H1 (cell line): ENCODE results near the gene L2HGDH. TPM values are rescaled to one million over a fixed set of nuclear protein-coding genes. Genes with fewer than 3 reads are reported as not detected.

Source experiments
- CTCF ChIA-PET: fragments of 300-600 bp; sonication (Branson Sonifier 250); formaldehyde crosslinking; loops from one replicate; lab custom pipeline; 2021; ENCODE audit not compliant: partially characterized antibody; lab: Charles Lee
- POLR2A ChIA-PET: fragments of 300-600 bp; sonication (Branson Sonifier 250); formaldehyde crosslinking; loops from one replicate; lab custom pipeline; 2021; ENCODE audit warnings: inconsistent platforms; ENCODE audit not compliant: partially characterized antibody; lab: Charles Lee
- DNase-seq, 2 experiments: peaks; one replicate each; pipeline versions ENCODE4 v3.0.0 to v3.0.0-alpha.2; 2010 to 2022; ENCODE audit warnings: low spot score in 2 of 2, low read depth in 1 of 2, mixed read lengths in 1 of 2
- FAIRE-seq: peaks from 2 replicates; lab custom pipeline; 2011; peaks lifted over from hg19 to GRCh38; lab: Jason Lieb, UNC
- H2AFZ ChIP-seq: 2 replicates; pipeline ENCODE4 v1.8.1; 2012; ENCODE audit warnings: low read length, inconsistent platforms
- H2AK5ac ChIP-seq: 2 replicates; pipeline ENCODE4 v1.6.1; 2013; ENCODE audit warnings: low read depth, low read length
- H2BK120ac ChIP-seq: replicated peaks from 2 replicates; pipeline ENCODE3; 2013; ENCODE audit warnings: low read depth, low read length, inconsistent platforms
- H2BK12ac ChIP-seq: 2 replicates; pipeline ENCODE4 v1.6.1; 2013; ENCODE audit warnings: low read depth, low read length
- H2BK15ac ChIP-seq: 2 replicates; pipeline ENCODE4 v1.6.1; 2013; ENCODE audit warnings: low read length
- H2BK20ac ChIP-seq: 2 replicates; pipeline ENCODE4 v1.6.1; 2013; ENCODE audit warnings: low read length
- H2BK5ac ChIP-seq: 2 replicates; pipeline ENCODE4 v1.6.1; 2013; ENCODE audit warnings: low read depth, low read length
- H3K14ac ChIP-seq: 2 replicates; pipeline ENCODE4 v1.6.1; 2013; ENCODE audit warnings: inconsistent platforms; ENCODE audit not compliant: insufficient read length
- H3K18ac ChIP-seq: 2 replicates; pipeline ENCODE4 v1.6.1; 2013; ENCODE audit warnings: low read length; ENCODE audit errors: extremely low read depth
- H3K23ac ChIP-seq: 2 replicates; pipeline ENCODE4 v1.6.1; 2013; ENCODE audit warnings: inconsistent platforms; ENCODE audit not compliant: insufficient read length
- H3K23me2 ChIP-seq: 2 replicates; pipeline ENCODE4 v1.6.1; 2013; ENCODE audit warnings: low read depth, low read length
- H3K27ac ChIP-seq: 2 replicates; pipeline ENCODE4 v1.6.1; 2011; ENCODE audit warnings: low read depth, low read length, inconsistent platforms
- H3K27me3 ChIP-seq, 4 experiments: replicated peaks in 1 of 4; 1 replicate in 1 of 4; 2 replicates in 3 of 4; pipeline versions ENCODE4 v1.6.1 to v1.8.1; 2011 to 2013; ENCODE audit warnings: low read length in 3 of 4, mild to moderate bottlenecking in 3 of 4, inconsistent platforms in 2 of 4, mixed read lengths in 2 of 4, moderate library complexity in 1 of 4; ENCODE audit not compliant: control insufficient read depth in 3 of 4, insufficient read depth in 3 of 4; ENCODE audit errors: extremely low read depth in 1 of 4
- H3K36me3 ChIP-seq, 4 experiments: 2 replicates each; pipeline versions ENCODE4 v1.6.1 to v1.8.1; 2011 to 2013; ENCODE audit warnings: mild to moderate bottlenecking in 4 of 4, low read length in 3 of 4, moderate library complexity in 2 of 4, control low read depth in 1 of 4, inconsistent platforms in 1 of 4; ENCODE audit not compliant: insufficient read depth in 4 of 4, control insufficient read depth in 2 of 4
- H3K4ac ChIP-seq: replicated peaks from 2 replicates; pipeline ENCODE3; 2013; ENCODE audit warnings: low read length, low read depth, mixed read lengths, inconsistent platforms; ENCODE audit not compliant: insufficient read length
- H3K4me1 ChIP-seq, 4 experiments: replicated peaks in 1 of 4; 1 replicate in 1 of 4; 2 replicates in 3 of 4; pipeline versions ENCODE4 v1.6.1 to v1.8.1; 2011 to 2013; ENCODE audit warnings: low read length in 3 of 4, inconsistent platforms in 2 of 4, mixed read lengths in 1 of 4; ENCODE audit not compliant: insufficient read depth in 4 of 4, control insufficient read depth in 3 of 4
- H3K4me2 ChIP-seq, 2 experiments: 2 replicates each; pipeline versions ENCODE4 v1.6.1 to v1.8.1; 2011 to 2013; ENCODE audit warnings: low read depth in 2 of 2, low read length in 2 of 2, control low read depth in 1 of 2, inconsistent platforms in 1 of 2, mild to moderate bottlenecking in 1 of 2; ENCODE audit not compliant: insufficient read depth in 1 of 2
- H3K4me3 ChIP-seq, 4 experiments: fragments of 200-600, 300-600 bp in 1 of 4; sonication (generic), shearing (Covaris generic), sonication (Bioruptor Twin) in 1 of 4; 2 replicates each; pipeline versions ENCODE4 v1.5.1 to v1.8.1; 2011 to 2016; ENCODE audit warnings: low read length in 4 of 4, low read depth in 3 of 4, control low read depth in 2 of 4, inconsistent platforms in 2 of 4, mild to moderate bottlenecking in 2 of 4, mixed read lengths in 1 of 4, moderate library complexity in 1 of 4; ENCODE audit not compliant: insufficient read depth in 2 of 4; ENCODE audit errors: extremely low read depth in 1 of 4
- H3K56ac ChIP-seq: replicated peaks from 2 replicates; pipeline ENCODE3; 2013; ENCODE audit warnings: low read depth, mild to moderate bottlenecking, mixed read lengths, low read length, inconsistent platforms; ENCODE audit not compliant: insufficient read length
- H3K79me1 ChIP-seq: 2 replicates; pipeline ENCODE4 v1.6.1; 2013; ENCODE audit warnings: low read depth, low read length, control low read depth
- H3K79me2 ChIP-seq, 2 experiments: 2 replicates each; pipeline versions ENCODE4 v1.6.1 to v1.8.1; 2012 to 2013; ENCODE audit warnings: low read length in 2 of 2, mild to moderate bottlenecking in 2 of 2, inconsistent platforms in 1 of 2; ENCODE audit not compliant: insufficient read depth in 2 of 2, control insufficient read depth in 1 of 2
- H3K9ac ChIP-seq, 4 experiments: replicated peaks in 1 of 4; 1 replicate in 1 of 4; 2 replicates in 3 of 4; pipeline versions ENCODE4 v1.6.1 to v1.8.1; 2011 to 2013; ENCODE audit warnings: low read depth in 3 of 4, low read length in 3 of 4, control low read depth in 2 of 4, mild to moderate bottlenecking in 2 of 4, moderate library complexity in 2 of 4, inconsistent platforms in 1 of 4; ENCODE audit errors: extremely low read depth in 1 of 4
- H3K9me3 ChIP-seq, 2 experiments: 2 replicates each; pipeline versions ENCODE4 v1.6.1 to v1.8.1; 2012 to 2013; ENCODE audit warnings: mild to moderate bottlenecking in 2 of 2, moderate library complexity in 2 of 2, control low read depth in 1 of 2, inconsistent platforms in 1 of 2, low read depth in 1 of 2, low read length in 1 of 2, mixed read lengths in 1 of 2; ENCODE audit not compliant: insufficient read depth in 2 of 2
- H4K20me1 ChIP-seq, 2 experiments: replicated peaks in 1 of 2; 2 replicates each; pipeline versions ENCODE3 to v1.8.1; 2011 to 2013; ENCODE audit warnings: inconsistent platforms in 2 of 2, low read length in 2 of 2, mild to moderate bottlenecking in 1 of 2; ENCODE audit not compliant: insufficient read depth in 2 of 2, control insufficient read depth in 1 of 2
- H4K5ac ChIP-seq: 2 replicates; pipeline ENCODE4 v1.6.1; 2013; ENCODE audit warnings: low read length, low read depth, mixed read lengths, inconsistent platforms; ENCODE audit not compliant: insufficient read length
- H4K8ac ChIP-seq: 2 replicates; pipeline ENCODE4 v1.8.0; 2013; ENCODE audit warnings: mild to moderate bottlenecking, moderate library complexity, low read length, inconsistent platforms; ENCODE audit not compliant: insufficient read depth; ENCODE audit errors: extremely low read depth
- H4K91ac ChIP-seq: replicated peaks from 2 replicates; pipeline ENCODE3; 2013; ENCODE audit warnings: low read length, mixed read lengths, inconsistent platforms; ENCODE audit not compliant: insufficient read length
- BRCA1 ChIP-seq: IDR thresholded peaks from 2 replicates; pipeline ENCODE4 v1.6.1; 2012; ENCODE audit warnings: low read depth, low read length, improper control_type of control experiment
- CBX8 ChIP-seq: fragments of 300-800, 300-1000 bp; sonication (generic); IDR thresholded peaks from 2 replicates; pipeline ENCODE4 v1.7.1; 2016; ENCODE audit warnings: low read depth, low read length, borderline replicate concordance
- CHD1 ChIP-seq: IDR thresholded peaks from 2 replicates; pipeline ENCODE4 v1.6.1; 2012; ENCODE audit warnings: low read depth, low read length, improper control_type of control experiment
- CTBP2 ChIP-seq: IDR thresholded peaks from 2 replicates; pipeline ENCODE4 v1.7.0; 2011; ENCODE audit warnings: borderline replicate concordance, mild to moderate bottlenecking, moderate library complexity, mixed read lengths, low read length; ENCODE audit not compliant: insufficient read depth, insufficient read length
- GABPA ChIP-seq: IDR thresholded peaks from 2 replicates; pipeline ENCODE4 v1.6.1; 2011; ENCODE audit warnings: mild to moderate bottlenecking, low read length, moderate library complexity, borderline replicate concordance; ENCODE audit not compliant: insufficient read depth
- RFX5 ChIP-seq: IDR thresholded peaks from 2 replicates; pipeline ENCODE4 v1.6.1; 2011; ENCODE audit warnings: low read depth, low read length, improper control_type of control experiment, borderline replicate concordance
- SRF ChIP-seq: IDR thresholded peaks from 2 replicates; pipeline ENCODE4 v1.6.1; 2011; ENCODE audit warnings: mild to moderate bottlenecking, low read depth, low read length, moderate library complexity
- whole genome bisulfite sequencing, 2 experiments: shearing (Covaris generic) in 1 of 2; methylation state at CpG; one replicate each; pipeline versions ENCODE4 v1.1.6 to v1.1.7; 2013 to 2015; ENCODE audit warnings: low lambda C conversion rate in 2 of 2, mixed read lengths in 2 of 2, inconsistent platforms in 1 of 2, low coverage in 1 of 2, missing lambda C conversion rate in 1 of 2; ENCODE audit not compliant: insufficient replicate concordance in 2 of 2, insufficient coverage in 1 of 2, insufficient read length in 1 of 2; ENCODE audit errors: extremely low coverage in 1 of 2, missing lambda C conversion rate in 1 of 2; 5-methylcytosine and 5-hydroxymethylcytosine counted together
- polyA plus RNA-seq, 7 experiments: library from polyadenylated mRNA; depleted of rRNA in 3 of 7; stranded (reverse) in 5 of 7; unstranded in 2 of 7; fragments of >200 nt in 5 of 7; fragments of 200-250 nt in 2 of 7; gene quantifications; 1 replicate in 5 of 7; 2 replicates in 1 of 7; 4 replicates in 1 of 7; pipeline versions ENCODE4 v1.2.1 to v1.2.3, GENCODE V29; 2011 to 2013; ENCODE audit warnings: missing spikeins in 2 of 7, mixed read lengths in 2 of 7
- total RNA-seq: library from RNA; stranded (reverse); fragmentation: NEBNext Ultra II Directional; extraction: Animal tissue kit (Norgen Biotek cat#: 25700); gene quantifications from 2 replicates; pipeline ENCODE4 v1.2.1, GENCODE V29; 2021
- TF ChIP-seq, protein P1 (sequence below): IDR thresholded peaks from 2 replicates; pipeline ENCODE4 v1.6.1; 2012; ENCODE audit warnings: inconsistent platforms

Gene L2HGDH
- total and polyA plus RNA-seq, 2 of the 8 experiments (the other 6 are each of a cell fraction or from before 2014, with no cell fraction given) = 12.2 to 28.6 TPM

DNA sequence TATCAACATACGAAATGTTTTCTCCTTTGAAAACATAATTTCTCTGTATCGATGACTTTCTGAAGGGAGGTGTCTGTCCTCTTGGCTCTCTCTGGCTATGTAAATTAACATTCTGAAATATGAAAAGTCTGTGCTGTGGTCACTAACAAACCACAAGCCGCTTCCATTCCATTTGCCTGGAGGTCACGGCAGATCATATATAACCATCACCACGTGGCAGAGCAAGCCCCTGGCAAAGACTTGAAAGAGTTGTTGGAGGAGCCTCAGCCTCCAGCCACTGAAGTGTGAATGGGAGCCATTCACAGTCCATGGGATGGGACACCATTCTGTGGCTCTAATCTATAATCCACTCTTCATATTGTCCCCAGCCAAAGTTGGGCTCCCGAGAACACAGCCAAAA, 45.1 kb upstream of the L2HGDH start:
- Histone ChIP-seq H3K79me2 (no peaks in the 10 kb centered on the region), H3K9me3 (peaks cover 0 to 1% of the 10 kb centered on the region in 2 experiments; a peak in 1 of 4 replicates), H2BK120ac (no peak overlapping the region), H3K18ac (no peak overlapping the region), H3K4ac (no peak overlapping the region), H2BK20ac (no peak overlapping the region), H2BK12ac (no peak overlapping the region), H3K36me3 (no peaks in the 10 kb centered on the region), H3K27ac (no peak overlapping the region), H4K5ac (no peak overlapping the region)
- 89% methylated on average over 6 of the region's 6 CpGs; no CpG with 5 or more reads in 1 of the 2 experiments for WGBS, 2 experiments
- no peak for TF ChIP-seq CTBP2
- TF ChIP-seq CHD1 = no peak
- no peak for TF ChIP-seq RFX5
- no peak for TF ChIP-seq BRCA1
- no peak for TF ChIP-seq GABPA
- TF ChIP-seq, protein P1, sequence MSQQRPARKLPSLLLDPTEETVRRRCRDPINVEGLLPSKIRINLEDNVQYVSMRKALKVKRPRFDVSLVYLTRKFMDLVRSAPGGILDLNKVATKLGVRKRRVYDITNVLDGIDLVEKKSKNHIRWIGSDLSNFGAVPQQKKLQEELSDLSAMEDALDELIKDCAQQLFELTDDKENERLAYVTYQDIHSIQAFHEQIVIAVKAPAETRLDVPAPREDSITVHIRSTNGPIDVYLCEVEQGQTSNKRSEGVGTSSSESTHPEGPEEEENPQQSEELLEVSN = no peak
- no peak for TF ChIP-seq SRF
- no peak for TF ChIP-seq CBX8
- TF ChIP-seq, all 59 proteins: peak for 0
- no peak overlapping the region for H3K56ac ChIP-seq
- no peaks in the 10 kb centered on the region; the same call in 1 of the 2 replicates for H3K23me2 ChIP-seq
- no peak overlapping the region for H2AK5ac ChIP-seq
- no peak for FAIRE-seq
- H3K14ac ChIP-seq = no peak overlapping the region
- no peak overlapping the region for H4K91ac ChIP-seq
- H3K79me1 ChIP-seq = no peaks in the 10 kb centered on the region
- H3K27me3 ChIP-seq = no peaks in the 10 kb centered on the region
- no peaks in the 10 kb centered on the region for H4K20me1 ChIP-seq
- no peak overlapping the region for H3K23ac ChIP-seq
- no peak overlapping the region for H3K4me2 ChIP-seq
- no peak overlapping the region for H4K8ac ChIP-seq
- H3K4me3 ChIP-seq = no peak overlapping the region
- no peak overlapping the region for H2BK5ac ChIP-seq
- no peak overlapping the region for H3K9ac ChIP-seq
- CTCF ChIA-PET = interaction anchor here (0.9 to 1.5 kb wide), 3 partner anchors 9 to 37 kb away, joined by 3 to 7 read pairs (median 4); no protein-coding TSS in a partner anchor
- no peak for DNase-seq
- POLR2A ChIA-PET = no interaction called here
- H2BK15ac ChIP-seq = no peak overlapping the region
- H2AFZ ChIP-seq = no peak overlapping the region
- H3K4me1 ChIP-seq = peaks cover 0 to 10% (median 1%) of the 10 kb centered on the region in 4 experiments; a peak in 3 of 7 replicates
